ENCODE data around the gene PTF1A.
"Not testable (repeated sequence)": the region's sequence is repeated elsewhere in the genome, so short reads cannot be mapped to it uniquely, and the experiment has no call there.

The PTF1A gene

DNA sequence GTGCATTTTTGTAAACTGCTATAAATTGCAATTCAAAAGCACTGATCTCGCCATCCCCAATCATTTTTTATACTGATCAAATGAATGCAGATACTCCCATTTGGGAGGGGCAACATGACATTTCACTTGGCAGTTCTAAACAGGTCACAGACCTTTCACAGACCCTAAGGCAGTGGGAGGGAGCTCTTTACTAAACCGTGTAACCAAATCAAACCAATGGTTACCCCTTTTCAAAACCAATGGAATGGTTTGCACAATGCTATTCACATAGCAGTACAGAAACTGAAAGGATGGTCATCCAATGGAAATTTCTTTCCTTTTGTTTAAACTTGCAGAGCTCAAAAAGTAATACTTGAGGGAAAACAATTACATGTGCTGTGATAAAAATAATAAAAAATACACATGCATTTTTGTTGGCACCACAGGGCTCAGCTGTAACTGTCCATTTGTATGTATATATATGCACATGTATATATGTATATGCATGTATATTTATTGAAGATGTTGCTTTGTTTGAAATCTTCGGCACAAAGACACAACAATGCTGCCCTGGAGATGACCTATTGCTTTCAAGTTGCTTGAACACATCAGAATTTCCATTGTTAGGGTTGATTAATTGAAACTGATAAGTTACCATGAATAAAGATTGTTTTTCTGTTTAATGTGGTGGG is 14.0 kb downstream of the PTF1A start:
- no peak for DNase-seq

DNA sequence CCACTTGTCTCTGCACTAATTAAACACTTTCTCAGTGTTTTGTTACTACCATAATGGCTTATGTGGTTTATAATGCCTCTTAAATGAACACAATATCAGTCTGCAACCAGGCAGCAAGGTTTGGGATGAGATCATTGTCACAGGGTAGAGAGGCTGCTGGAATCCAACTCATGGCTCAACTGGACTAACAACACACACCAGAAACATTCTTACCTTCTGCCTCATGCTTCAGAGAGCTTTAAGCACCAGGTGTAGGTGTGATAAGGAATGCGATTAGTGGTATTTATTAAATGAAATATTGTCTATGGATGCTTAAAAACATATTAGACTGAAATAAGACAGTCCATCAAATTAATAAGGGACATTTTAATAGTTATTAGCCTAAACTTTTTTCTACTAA is 25.4 kb downstream of the PTF1A start:
- no peak for DNase-seq

DNA sequence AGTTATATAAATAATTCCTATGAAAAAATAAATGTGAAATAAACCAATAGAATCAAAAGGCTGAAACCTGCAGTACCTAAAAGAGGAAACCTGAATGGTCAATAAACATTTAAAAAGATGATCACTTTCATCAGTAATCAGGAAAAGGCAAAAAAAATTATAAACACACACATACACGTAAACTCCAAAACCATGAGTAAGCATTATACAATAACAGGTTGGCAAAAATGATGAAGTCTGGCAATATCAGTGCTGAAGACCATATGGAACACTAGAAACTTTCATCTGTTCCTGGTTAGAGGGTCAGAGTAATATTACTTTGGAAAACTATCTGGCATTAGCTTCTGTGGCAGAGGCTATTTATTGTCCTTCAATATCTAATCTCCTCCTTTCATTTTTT is 38.5 kb downstream of the PTF1A start:
- no peak for DNase-seq

- no peak for DNase-seq
Observed at GRCh38 chr10:23238015-23238414, 45.9 kb downstream of the PTF1A start.

DNA sequence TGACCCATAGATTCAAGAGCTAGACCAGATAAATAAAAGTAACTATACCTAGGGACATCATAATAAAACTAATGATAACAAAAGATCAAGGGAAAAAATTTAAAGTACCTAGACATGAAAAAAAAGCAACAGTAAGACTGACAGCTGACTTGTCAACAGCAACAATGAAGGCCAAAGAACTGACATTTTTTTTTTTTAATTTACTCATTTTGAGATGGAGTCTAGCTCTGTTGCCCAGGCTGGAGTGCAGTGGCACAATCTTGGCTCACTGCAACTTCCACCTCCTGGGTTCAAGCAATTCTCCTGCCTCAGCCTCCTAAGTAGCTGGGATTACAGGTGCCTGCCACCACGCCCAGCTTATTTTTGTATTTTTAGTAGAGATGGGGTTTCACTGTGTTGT is 49.7 kb downstream of the PTF1A start:
- DNase-seq, result not testable (repeated sequence)
